Measurements from ENCODE around the gene DSCAML1.
A peak's percentile ranks its signal among the peaks of the same experiment; 100 is the strongest.

The DSCAML1 gene

GRCh38 chr11:117443266-117444186 is 353.5 kb downstream of the DSCAML1 start:
- DNase-seq (ENCODE audit: low spot score), result no peak

GRCh38 chr11:117442869-117443239 is 354.2 kb downstream of the DSCAML1 start:
- no peak for DNase-seq (ENCODE audit: low spot score)

DNA sequence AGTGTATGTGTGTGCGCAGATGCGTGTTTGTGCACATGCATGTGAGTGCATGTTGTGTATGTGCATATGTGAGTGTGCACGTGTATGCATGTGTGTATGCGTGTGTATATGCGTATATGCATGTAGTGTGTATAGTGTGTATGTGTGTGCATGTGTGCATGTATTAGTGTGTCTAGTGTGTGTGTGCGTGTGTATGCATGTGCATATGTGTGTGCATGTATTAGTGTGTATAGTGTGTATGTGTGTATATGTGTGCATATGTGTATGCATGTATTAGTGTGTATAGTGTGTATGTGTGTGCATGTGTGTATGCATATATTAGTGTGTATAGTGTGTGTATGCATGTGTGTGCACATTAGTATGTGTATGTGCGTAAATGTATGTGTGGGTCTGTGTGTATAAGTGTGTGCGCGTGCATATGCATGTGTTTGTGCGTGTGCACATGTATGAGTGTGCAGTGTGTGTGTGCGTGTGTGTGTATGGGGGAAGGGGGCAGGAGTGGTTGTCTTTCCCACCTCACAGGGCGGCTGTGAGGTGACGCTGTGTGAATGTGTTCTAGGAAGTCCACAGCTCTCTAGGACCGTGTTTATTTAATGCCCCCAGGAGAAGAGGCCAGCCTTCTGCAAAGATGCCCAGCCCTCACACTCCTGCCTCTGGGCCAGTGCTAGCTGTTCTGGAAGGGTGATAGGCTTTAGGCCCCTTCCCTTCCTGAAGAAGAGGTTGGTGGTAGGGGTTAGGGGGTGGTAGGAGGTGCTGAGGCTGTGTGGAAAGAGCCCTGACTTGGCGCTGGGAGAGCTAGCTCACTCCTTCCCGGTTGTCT is 354.8 kb downstream of the DSCAML1 start:
- no peak for DNase-seq (ENCODE audit: low spot score)

GRCh38 chr11:117441146-117441975 is 355.7 kb downstream of the DSCAML1 start:
- DNase-seq (ENCODE audit: low spot score), result no peak

- no peak for DNase-seq (ENCODE audit: low spot score)
Measured at GRCh38 chr11:117440258-117440657, 356.8 kb downstream of the DSCAML1 start.

- no peak for DNase-seq (ENCODE audit: low spot score)
Measured at GRCh38 chr11:117439256-117439655, 357.8 kb downstream of the DSCAML1 start.

GRCh38 chr11:117438371-117439000 is 358.5 kb downstream of the DSCAML1 start:
- no peak for DNase-seq (ENCODE audit: low spot score)

GRCh38 chr11:117437791-117438130 is 359.3 kb downstream of the DSCAML1 start:
- DNase-seq (ENCODE audit: low spot score), result no peak

- DNase-seq (ENCODE audit: low spot score), result no peak
Measured at GRCh38 chr11:117437041-117437790, 359.8 kb downstream of the DSCAML1 start.

DNA sequence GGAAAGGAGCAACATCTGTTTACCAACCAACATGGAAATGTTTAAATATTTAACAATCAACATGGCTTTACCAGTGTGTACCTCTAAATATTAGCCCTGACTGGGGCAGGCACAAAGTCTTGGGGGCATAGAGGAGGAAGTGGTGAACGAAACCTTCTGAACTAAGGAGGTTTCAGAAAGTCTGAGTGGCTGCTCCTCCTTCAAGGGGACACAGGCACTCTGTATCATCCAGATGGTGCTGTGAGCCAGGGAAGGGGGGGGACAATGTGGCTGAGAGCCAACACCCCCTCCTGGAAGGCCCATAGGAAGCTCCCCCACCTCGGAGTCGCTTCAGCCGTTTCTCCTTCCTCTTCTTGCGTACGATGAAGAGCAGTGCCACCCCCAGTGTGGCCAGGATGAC is 361.7 kb downstream of the DSCAML1 start:
- DNase-seq (ENCODE audit: low spot score), result no peak

DNA sequence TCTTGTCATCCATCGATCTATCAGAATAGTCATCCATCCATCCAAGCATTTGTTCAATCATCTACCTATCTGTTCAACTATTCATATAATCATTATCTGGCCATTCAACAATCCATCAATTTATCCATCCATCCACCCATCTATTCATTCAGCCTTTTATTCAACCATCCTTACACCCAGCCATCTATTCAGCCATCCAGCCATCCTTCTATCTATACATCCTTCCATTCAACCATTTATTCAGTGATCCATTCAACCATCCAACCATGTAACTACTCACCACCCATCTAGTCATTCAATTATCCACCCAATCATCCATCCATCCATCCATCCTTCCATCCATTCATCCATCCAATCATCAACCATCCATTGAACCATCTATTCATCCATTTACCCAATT is 362.5 kb downstream of the DSCAML1 start:
- no peak for DNase-seq (ENCODE audit: low spot score)

GRCh38 chr11:117433717-117434116 is 363.3 kb downstream of the DSCAML1 start:
- DNase-seq (ENCODE audit: low spot score), result no peak

- DNase-seq (ENCODE audit: low spot score), result no peak
Measured at GRCh38 chr11:117431436-117431835, 365.6 kb downstream of the DSCAML1 start.

- no peak for DNase-seq (ENCODE audit: low spot score)
Measured at GRCh38 chr11:117430293-117430955, 366.6 kb downstream of the DSCAML1 start.

- DNase-seq (ENCODE audit: low spot score), result no peak
Measured at GRCh38 chr11:117428856-117429229, 368.2 kb downstream of the DSCAML1 start.

DNA sequence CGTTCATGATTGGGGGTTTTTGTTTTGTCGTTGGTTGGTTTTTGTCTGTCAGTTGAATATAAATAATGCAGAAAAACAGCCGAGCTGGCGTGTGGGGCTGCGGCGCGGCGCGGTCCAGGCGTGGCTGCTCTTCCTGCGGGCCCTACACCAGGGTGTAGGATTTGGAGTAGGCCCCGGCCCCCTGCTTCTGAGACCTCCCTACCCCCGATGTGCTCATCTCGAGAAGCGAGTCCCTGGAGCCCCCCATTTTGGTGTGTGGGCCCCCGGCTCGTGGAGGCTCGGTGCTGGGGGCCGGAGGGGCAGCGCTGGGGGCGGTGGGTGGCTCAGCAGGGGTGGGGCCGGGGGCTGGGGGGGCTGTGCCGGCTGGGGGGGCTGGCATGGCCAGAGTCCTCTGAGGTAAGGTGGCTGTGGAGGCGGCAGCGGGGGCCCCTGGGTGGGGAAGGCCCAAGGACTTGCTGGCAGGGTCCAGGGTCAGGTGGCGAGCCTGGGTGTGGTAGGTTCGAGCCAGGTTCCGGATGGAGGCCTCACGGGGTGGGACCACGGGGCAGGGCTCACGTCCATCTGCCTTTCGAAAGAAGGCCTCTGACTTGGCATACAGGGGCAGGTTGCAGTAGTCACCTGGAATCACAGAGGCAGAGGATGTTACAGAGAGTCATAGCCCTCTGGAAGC is 368.7 kb downstream of the DSCAML1 start:
- DNase-seq (ENCODE audit: low spot score), result no peak

- DNase-seq (ENCODE audit: low spot score), result no peak
Measured at GRCh38 chr11:117427356-117427874, 369.6 kb downstream of the DSCAML1 start.

- DNase-seq (ENCODE audit: low spot score), result no peak
Measured at GRCh38 chr11:117426941-117427340, 370.1 kb downstream of the DSCAML1 start.

- DNase-seq (ENCODE audit: low spot score), result peak; percentile 69
Measured at GRCh38 chr11:117426297-117426685, 370.7 kb downstream of the DSCAML1 start.
